Measurements from ENCODE around the gene PRPF19.

The PRPF19 gene

DNA sequence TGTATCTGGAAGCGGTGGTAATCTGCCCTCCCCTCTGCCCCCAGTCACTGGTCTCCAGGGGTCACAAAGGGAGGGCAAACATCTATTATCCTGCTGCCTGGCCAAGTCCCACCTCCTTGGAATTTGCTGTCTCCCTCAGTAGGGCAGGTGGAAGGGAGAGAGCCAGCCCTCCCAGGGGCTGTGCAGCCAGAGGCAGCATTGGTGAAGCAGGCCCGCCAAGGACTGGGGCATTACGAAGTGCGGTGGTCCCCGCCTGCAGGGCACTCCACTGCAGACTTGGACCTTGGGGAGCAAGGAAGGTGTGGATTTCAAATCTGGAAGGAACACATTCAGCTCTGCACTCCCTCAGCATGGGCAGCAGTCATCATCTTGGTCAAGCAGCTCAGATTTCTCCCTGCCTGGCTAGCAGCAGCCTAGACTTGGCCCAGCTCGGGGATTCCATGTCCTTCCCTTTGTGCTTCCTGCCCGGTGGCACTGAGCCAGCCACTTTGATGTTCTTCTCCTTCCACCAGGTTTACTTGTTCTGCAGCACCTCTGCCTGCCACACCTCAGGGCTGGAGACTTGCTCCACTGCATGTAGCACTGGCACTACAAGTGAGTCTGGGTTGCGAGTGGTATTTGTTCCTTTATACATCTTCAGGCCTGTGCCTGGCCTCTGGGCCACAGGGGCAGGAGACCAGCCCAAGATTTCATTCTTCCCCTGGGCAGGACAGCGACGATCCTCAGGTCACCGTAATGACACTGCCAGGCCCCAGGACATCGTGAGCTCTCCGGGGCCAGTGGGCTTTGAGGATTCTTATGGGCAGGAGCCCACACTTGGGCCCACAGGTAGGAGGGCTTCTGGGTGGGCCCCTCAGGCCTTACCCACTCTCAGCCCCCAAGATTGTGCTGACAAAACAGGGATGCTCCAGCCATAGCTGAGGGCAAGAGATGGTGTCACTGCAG lies 31.7 kb downstream of the PRPF19 start:
- DNase-seq (ENCODE audit: low read depth, low spot score): no peak

DNA sequence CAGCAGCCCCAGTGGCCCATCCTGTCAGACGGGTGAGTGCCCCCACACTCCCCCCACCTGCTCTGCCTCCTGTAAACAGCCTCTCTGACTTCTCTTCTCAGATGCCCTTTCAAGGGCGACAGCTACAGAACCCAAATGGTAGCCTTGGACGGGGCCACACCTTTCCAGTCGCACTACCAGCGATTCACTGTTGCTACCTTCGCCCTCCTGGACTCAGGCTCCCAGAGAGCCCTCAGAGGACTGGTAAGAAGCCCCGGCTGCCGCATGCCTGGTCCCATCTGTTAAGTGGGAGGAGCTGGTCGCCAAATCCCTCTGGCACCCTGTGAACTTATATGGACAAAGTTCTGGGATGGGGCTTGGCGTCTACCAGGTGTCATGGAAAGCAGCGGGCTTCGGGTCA lies 32.9 kb downstream of the PRPF19 start:
- no peak for DNase-seq (ENCODE audit: low read depth, low spot score)

DNA sequence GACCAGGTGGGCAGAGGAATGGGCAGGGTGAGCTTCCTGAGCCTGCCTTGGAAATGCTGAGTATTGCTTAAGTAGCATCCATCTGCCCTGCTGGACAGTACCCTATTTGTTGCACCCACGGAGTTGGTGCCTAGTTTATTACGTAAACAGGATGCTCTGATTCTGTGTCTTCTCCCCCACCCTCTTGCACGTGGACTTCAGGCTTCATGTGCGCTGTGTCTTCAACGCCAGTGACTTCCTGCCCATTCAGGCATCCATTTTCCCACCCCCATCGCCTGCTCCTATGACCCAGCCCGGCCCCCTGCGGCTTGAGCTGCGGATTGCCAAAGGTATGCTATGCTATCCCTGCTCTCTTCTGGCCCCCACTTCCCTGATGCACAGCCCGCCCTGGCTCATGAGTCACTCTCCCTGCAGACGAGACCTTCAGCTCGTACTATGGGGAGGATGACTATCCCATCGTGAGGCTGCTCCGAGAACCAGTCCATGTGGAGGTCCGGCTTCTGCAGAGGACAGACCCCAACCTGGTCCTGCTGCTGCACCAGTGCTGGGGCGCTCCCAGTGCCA lies 33.3 kb downstream of the PRPF19 start:
- peak; percentile 93 for DNase-seq (ENCODE audit: low read depth, low spot score)

DNA sequence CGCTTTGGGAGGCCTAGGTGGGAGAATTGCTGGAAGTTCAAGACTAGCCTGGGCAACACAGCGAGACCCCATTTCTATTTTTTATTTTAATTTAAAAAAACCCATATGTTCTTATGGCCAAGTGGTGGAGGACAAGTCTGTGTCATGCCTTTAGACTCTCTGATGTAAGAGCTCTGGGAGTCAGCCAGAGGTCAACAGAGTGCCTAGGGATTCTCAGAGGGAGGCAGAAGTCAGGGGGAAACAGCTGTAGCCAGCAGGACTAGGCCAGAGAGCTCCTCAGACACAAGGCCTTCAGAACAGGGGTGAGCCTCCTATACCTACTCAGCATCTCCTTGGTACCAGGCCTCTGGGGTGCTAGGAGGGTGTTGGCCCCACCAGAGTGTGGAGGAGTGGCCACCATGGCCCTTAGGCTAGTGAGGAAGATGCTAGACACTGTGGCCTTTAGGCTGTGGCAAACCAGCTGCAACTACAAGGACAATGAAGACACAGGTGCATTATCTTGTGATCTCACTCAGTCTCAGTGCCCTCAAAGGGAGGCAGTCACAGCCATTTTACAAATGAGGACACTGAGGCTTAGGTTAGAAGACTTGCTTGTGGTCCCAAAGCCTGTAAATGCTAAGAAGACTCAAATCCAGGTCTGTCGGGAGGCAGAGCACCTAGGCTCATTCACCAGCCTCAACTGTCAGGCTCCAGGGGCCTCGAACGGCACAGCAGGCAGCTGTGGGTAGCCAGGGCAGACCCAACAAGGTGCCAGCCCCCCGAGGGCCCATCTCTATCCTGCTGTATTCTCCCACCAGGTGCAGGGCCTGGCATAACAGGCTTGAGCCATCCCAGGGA lies 34.0 kb downstream of the PRPF19 start:
- peak; percentile 88 for DNase-seq (ENCODE audit: low read depth, low spot score)

DNA sequence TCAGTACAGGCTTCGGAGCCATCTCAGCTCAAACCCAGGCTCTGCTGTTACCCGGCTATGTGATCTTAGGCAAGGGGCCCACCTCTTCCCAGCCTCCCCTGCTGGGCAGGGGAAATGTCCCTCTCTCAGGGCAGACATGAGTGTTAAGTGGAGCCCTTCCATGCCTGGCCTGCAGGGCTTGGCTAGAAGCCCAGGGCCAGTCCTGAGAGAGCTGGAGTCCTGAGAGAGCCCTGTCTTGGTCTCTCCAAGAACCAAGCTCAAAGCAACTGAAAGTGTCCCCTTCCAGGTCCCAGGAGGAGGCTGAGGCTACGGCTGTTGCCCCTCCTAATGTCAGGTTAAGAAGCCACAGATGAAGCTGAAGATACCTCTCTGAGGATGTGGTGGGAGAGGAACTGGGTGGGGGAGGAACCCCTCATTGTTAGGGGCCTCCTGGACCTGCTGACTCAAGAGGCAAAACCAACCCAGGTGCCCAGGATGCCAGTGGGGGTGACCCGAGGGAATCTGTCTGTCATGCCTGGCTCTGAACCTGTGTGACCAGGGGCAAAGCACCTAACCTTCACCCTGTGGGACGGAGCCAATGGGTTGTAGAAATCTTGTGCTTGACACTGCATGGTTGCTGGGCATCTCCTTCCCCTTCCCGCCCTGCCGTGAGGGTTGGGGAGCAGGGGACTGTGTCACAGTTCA lies 34.9 kb downstream of the PRPF19 start:
- DNase-seq (ENCODE audit: low read depth, low spot score): peak; percentile 80

DNA sequence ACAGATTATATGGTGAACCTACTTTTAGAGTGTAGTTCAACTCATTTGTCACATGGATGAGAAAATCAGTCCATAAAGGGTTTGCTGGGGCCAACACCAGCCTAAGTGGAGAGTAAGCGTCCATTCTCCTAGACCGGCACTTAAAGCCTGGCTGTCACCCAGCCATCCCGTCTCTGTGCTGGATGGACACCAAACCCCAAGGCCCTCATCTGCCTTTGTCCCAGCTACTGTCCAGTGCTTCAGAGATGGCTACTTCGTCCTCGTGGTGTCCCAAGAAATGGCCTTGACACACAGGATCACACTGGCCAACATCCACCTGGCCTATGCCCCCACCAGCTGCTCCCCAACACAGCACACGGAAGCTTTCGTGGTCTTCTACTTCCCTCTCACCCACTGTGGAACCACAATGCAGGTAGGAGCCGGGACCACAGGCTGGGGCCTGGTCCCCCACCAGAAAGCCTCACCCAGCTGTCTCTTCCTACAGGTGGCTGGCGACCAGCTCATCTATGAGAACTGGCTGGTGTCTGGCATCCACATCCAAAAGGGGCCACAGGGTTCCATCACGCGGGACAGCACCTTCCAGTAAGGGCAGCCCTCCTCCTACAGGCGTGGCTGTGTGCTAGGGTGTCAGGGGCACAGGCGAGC lies 35.5 kb downstream of the PRPF19 start:
- DNase-seq (ENCODE audit: low read depth, low spot score): no peak

DNA sequence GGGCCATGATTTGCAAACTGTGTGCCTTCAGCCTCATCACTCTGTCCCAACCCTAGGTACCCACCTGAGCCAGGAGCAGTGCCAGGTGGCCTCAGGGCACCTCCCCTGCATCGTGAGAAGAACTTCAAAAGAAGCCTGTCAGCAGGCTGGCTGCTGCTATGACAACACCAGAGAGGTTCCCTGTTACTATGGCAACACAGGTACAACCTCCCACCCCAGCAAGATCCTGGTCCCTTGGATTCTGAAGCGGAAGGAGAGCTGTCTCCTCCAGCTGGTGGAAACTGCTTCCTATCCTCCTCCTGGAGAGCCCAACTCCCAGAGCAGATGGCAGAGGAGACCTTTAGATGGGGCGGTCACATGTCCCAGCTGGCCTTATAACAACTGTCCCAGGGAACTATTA lies 36.1 kb downstream of the PRPF19 start:
- DNase-seq (ENCODE audit: low read depth, low spot score): no peak

DNA sequence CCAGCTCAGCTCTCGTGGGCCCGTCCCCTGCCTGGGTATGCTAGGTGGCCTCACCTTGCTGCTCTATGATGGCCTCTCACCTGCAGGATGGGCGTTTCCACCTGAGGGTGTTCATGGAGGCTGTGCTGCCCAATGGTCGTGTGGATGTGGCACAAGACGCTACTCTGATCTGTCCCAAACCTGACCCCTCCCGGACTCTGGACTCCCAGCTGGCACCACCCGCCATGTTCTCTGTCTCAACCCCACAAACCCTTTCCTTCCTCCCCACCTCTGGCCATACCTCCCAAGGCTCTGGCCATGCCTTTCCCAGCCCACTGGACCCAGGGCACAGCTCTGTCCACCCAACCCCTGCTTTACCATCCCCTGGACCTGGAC lies 36.9 kb downstream of the PRPF19 start:
- DNase-seq (ENCODE audit: low read depth, low spot score): no peak

DNA sequence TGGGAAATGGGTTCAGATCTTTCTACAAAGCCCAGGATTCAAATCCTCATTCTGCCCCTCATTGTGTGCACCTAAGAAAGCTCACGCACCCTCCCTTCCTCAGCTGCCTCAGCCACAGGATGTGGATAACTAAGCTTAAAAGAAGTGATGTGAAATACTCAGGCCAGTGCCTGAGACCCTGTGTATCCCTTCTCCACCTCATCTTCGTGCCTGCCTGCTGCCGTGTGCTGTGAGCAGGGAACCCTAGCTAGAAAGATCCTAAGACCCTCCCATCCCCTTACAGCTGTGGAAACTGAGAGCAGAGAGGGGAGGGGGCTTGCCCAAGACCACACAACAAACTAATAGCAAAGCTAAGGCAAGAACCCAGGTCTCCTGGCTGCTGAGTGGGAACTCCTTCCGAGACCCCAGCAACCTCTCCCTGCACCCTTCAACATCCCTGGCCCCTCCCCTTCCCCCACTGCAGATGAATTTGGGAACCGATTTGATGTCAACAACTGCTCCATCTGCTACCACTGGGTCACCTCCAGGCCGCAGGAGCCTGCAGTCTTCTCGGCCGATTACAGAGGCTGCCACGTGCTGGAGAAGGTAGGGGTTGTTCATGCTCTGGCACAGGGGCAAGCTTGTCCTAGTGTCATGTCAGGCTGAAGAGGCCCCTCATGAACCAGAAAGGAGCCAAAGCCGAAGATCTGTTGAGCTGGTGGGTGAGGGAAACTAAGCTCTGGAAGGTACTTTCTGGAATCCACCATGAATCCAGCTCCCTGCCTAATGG lies 37.5 kb downstream of the PRPF19 start:
- DNase-seq (ENCODE audit: low read depth, low spot score): no peak

DNA sequence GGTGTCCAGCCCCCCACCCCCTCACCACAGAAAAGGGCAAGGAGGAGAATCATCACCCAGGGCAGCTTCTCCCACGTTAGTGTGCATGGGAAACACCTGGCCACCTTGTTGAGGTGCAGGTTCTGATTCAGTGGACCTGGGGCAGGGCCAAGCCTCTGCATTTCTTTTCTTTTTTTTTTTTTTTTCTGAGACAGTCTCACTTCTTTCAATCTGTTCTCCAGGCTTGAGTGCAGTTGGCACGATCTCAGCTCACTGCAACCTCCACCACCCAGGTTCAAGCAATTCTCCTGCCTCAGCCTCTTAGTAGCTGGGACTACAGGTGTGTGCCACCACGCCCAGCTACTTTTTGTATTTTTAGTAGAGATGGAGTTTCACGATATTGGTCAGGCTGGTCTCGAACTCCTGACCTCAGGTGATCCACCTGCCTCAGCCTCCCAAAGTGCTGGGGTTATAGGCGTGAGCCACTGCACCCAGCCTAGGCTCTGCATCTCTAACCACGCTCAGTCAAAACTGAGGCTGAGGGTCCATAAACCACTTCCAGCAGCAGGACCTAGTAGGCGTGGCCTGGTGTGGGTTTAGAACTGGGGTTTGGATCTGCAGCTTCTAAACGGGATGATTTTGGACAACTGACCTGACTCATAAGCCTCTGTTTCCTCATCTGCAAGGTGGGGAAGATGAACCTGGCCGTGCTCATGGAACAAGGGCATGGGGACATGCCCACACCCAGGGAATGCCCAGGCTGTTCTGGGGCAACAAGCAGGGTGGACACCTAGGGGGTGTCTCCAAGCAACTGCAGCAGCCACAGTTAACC lies 38.3 kb downstream of the PRPF19 start:
- no peak for DNase-seq (ENCODE audit: low read depth, low spot score)

DNA sequence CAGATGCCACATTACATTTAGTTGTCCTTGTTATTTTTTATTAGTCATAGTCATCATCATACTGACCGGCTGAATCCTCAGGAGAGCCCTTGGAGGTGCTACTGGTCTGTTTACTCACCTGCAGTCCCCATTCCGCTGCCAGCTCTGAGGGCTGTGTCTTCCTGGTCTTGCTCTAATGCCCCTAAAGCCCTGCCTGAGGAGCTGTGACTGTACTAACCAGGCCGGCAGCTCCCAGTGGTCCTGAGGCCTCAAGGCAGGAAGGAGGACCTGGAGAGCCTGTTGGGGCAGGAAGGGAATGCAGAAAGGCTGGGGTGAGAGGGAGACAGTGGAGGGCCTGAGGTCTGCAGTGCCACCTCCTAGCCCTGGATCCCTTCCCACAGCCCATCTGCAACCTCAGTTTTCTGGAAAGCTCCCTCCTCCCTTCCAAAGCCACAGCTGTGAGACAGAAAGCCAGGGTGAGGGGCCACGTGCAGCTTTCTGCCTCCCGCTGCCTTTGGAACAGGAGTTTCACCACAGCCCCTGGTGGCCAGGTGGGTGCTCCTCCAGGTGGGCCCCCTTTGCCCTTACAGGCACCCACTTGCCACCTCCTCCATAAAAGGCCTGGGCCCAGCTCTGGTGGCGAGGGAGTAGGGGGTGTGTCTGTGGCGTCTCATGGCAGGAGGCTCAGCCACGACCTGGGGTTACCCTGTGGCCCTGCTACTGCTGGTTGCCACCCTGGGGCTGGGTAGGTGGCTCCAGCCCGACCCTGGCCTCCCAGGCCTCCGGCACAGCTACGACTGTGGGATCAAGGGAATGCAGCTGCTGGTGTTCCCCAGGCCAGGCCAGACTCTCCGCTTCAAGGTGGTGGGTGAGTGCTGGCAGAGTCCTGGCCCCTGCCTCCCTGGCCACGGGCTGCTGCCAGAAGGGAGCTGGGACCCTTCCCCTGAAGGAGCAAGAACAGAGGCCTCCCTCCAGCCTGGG lies 39.2 kb downstream of the PRPF19 start, which contains the start of gene ZP1:
ZP1 (plus strand) TSS at position 632 of the 960 bp plus-strand sequence; CDS start at position 652, 20 bp downstream.
- DNase-seq (ENCODE audit: low read depth, low spot score): no peak

DNA sequence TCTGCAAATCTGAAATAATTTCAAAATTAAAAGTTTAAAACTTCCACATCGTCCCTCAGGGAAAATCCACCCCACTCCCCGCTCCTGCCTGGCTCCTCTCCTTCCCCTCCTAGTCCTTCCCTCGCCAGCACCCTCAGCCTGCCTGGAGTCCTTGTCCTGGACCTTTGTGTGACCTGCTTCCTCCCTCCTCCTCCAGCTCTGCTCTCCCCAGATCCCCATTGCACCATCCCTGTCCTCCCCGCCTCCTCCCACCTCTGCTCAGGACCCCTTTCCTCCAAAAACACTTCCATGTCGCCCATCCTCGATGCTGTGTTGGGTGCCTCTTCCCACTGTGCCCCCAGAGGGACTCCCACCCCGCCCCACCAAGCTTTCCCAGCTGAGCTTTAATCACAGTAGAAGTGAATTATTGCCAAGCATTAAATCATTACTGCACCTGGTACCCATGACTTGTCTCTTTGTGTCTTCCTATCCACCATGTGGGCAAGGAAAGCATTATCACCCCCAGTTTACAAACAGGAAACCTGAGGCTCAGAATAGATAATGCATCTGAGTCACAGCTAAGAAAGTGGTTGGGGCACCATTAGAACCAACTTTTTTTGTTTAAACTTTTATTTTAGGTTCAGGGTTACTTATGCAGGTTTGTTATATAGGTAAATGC lies 41.4 kb downstream of the PRPF19 start:
- DNase-seq (ENCODE audit: low read depth, low spot score): no peak

DNA sequence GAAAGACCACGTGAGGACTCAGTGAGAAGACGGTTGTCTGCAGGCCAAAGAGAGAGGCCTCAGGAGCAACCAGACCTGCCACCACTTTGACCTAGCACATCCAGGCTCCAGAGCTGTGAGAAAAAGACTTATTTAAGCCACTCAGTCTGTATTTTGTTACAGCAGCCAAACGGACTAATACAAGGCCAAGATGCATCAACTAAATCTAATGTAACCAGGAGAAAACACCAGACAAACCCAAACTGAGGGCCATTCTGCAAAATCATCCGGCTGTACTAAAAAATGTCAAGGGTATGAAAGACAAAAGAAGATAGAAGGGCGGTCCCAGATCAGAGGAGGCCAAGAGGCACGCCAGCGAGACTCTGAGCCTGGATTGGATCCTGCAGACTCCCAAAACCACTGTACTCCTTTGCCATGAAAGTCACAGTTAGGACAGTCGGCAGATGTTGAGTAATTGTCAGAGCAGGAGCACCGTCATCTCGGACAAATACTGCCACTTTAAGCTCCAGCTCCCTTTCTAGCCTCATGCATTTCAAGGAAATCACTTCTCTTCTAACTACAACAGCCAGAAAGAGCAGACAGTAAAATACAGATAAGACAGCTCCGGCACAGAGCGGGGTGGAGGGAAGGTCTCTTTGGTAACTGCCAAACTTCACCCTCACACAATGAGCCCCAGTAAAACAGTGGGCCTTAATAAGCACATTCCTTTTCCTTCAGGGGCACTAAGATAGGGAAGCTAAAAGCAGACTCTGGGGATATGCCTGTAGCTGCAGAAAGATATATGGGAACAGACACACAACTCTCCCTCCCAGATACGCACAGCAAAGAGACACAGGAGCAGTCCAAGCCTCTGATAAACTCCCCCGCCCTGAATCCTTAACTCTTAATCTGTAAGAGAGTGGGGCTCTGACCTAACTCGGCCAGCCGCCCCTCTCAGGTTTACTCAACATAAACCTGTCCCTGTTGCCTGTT lies 42.5 kb downstream of the PRPF19 start:
- DNase-seq (ENCODE audit: low read depth, low spot score): no peak

DNA sequence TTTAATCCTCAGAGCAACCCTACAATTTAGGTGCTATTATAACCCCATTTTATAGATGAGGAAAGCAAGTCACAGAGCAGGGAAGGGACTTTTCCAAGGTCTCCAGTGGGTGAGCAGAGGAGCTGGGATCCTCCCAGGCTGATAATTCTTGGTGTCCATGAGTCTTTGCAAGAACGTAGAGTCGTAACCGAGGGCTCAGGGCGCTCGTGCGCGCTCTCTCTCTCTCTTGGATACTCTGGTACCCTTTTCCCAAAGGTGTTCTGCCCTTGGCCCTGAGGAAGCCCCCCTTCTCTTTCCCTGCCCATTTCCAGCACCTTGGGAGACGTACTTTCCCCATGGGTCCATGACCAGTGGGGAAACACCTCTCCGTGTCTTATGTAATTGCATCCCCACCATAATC lies 44.2 kb downstream of the PRPF19 start:
- no peak for DNase-seq (ENCODE audit: low read depth, low spot score)

DNA sequence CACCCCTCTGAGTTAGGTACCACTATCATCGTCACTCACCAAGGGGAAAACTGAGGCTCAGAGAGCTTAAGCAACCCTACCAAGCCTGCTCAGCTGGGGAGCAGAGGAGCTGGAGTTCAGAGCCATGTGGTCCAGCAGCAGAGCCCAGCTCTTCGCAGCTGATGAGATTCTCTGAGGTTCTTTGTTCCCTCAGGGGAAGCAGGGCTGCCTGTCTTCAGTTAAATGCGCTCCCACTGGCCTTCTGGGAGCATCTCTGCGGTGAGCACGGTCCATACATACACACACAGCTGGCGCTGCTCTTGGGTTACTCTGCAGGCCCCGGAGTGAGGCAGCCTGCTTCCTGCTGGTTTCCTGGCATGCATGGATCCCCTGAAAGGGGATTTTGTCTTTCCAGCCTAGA lies 45.4 kb downstream of the PRPF19 start:
- peak; percentile 95 for DNase-seq (ENCODE audit: low read depth, low spot score)

DNA sequence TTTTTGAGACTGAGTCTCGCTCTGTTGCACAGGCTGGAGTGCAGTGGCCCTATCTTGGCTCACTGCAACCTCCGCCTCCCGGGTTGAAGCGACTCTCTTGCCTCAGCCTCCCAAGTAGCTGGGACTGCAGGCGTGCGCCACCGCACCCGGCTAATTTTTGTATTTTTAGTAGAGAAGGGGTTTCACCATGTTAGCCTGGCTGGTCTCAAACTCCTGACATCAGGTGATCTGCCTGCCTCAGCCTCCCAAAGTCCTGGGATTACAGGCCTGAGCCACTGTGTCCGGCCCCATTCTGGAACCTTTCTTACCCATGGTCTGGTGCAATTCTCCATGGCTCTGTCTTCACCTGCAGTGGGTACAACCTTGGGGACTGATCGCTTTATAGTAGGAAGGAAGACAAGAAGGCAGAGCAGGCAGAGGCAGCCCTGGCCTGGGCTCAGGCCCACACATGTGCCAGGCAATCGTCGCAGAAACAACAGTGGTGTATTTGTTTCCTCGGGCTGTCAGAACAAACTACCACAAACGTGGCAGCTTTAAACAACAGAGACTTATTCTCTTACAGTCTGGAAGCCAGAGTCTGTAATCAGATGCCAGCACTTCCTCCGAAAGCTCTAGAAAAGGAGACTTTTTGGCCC lies 46.7 kb downstream of the PRPF19 start:
- DNase-seq (ENCODE audit: low read depth, low spot score): no peak
